IMR-90 (cell line): ENCODE data around the gene RANBP9. TPM values are rescaled to one million over a fixed set of nuclear protein-coding genes. Genes with fewer than 3 reads are reported as not detected.

Experiments used
- ATAC-seq: fragments of 200-7000 bp; cut with Tn5 transposase; 2 replicates; pipeline ENCODE4 v1.9.1; 2020; ENCODE audit warnings: low read depth, mild to moderate bottlenecking, moderate library complexity
- BruUV-seq: library from RNA; stranded (reverse); fragments of 400-500 nt; replicated peaks from 2 replicates; lab custom pipeline; 2021; lab: Mats Ljungman, UMichigan
- CTCF ChIA-PET: fragments of 300-600 bp; formaldehyde crosslinking; extraction: SDS; loops from one replicate; lab custom pipeline; 2021; ENCODE audit warnings: antibody characterized with exemption; lab: Yijun Ruan, JAX
- POLR2A ChIA-PET: fragments of 300-600 bp; sonication (Branson Sonifier 250); formaldehyde crosslinking; loops from one replicate; lab custom pipeline; 2022; ENCODE audit warnings: antibody characterized with exemption; ENCODE audit not compliant: unreplicated experiment; lab: Charles Lee
- DNase-seq: peaks from one replicate; pipeline ENCODE4 v3.0.0; 2013
- H2AFZ ChIP-seq: replicated peaks from 2 replicates; pipeline ENCODE3; 2013; ENCODE audit warnings: low read length, mild to moderate bottlenecking; ENCODE audit not compliant: poor library complexity
- H2AK5ac ChIP-seq: 2 replicates; pipeline ENCODE4 v1.6.1; 2013; ENCODE audit warnings: low read depth, low read length, inconsistent platforms
- H2AK9ac ChIP-seq: replicated peaks from 2 replicates; pipeline ENCODE3; 2013; ENCODE audit warnings: mild to moderate bottlenecking, low read depth, low read length, moderate library complexity; ENCODE audit not compliant: poor library complexity
- H2BK120ac ChIP-seq: 2 replicates; pipeline ENCODE4 v1.6.1; 2013; ENCODE audit warnings: low read depth, low read length, inconsistent platforms
- H2BK15ac ChIP-seq: 3 replicates; pipeline ENCODE4 v1.6.1; 2013; ENCODE audit warnings: low read depth, low read length, inconsistent platforms
- H2BK20ac ChIP-seq: 2 replicates; pipeline ENCODE4 v1.6.1; 2013; ENCODE audit warnings: low read depth, mild to moderate bottlenecking, inconsistent platforms, low read length, moderate library complexity
- H2BK5ac ChIP-seq: 2 replicates; pipeline ENCODE4 v1.6.1; 2013; ENCODE audit warnings: mild to moderate bottlenecking, low read depth, low read length, inconsistent platforms; ENCODE audit not compliant: poor library complexity, severe bottlenecking
- H3K14ac ChIP-seq: replicated peaks from 2 replicates; pipeline ENCODE4 v1.6.1; 2013; ENCODE audit warnings: low read depth, low read length, inconsistent platforms
- H3K18ac ChIP-seq: 2 replicates; pipeline ENCODE4 v1.6.1; 2013; ENCODE audit warnings: low read depth, low read length, control low read depth
- H3K23ac ChIP-seq: 2 replicates; pipeline ENCODE4 v1.6.1; 2013; ENCODE audit warnings: low read depth, low read length, inconsistent platforms
- H3K27ac ChIP-seq: 2 replicates; pipeline ENCODE4 v1.5.1; 2013; ENCODE audit warnings: mild to moderate bottlenecking, control low read depth, low read length; ENCODE audit not compliant: insufficient read depth
- H3K27me3 ChIP-seq: 2 replicates; pipeline ENCODE4 v1.6.1; 2013; ENCODE audit warnings: low read length; ENCODE audit not compliant: control insufficient read depth, insufficient read depth
- H3K36me3 ChIP-seq: 2 replicates; pipeline ENCODE4 v1.6.1; 2013; ENCODE audit warnings: low read length, mixed read lengths; ENCODE audit not compliant: control insufficient read depth, insufficient read depth
- H3K4ac ChIP-seq: 2 replicates; pipeline ENCODE4 v1.6.1; 2013; ENCODE audit warnings: low read depth, low read length, inconsistent platforms
- H3K4me1 ChIP-seq: 2 replicates; pipeline ENCODE4 v1.6.1; 2013; ENCODE audit warnings: low read length, mixed read lengths; ENCODE audit not compliant: control insufficient read depth, insufficient read depth
- H3K4me2 ChIP-seq: 2 replicates; pipeline ENCODE4 v1.6.1; 2013; ENCODE audit warnings: low read depth, mild to moderate bottlenecking, control low read depth, low read length, moderate library complexity
- H3K4me3 ChIP-seq: 2 replicates; pipeline ENCODE4 v1.5.1; 2013; ENCODE audit warnings: low read depth, mild to moderate bottlenecking, control low read depth, low read length, moderate library complexity; ENCODE audit not compliant: insufficient read depth
- H3K56ac ChIP-seq: 2 replicates; pipeline ENCODE4 v1.6.1; 2013; ENCODE audit warnings: low read length, inconsistent platforms; ENCODE audit not compliant: insufficient read depth; ENCODE audit errors: extremely low read depth
- H3K79me1 ChIP-seq, 2 experiments: 2 replicates each; pipeline ENCODE4 v1.6.1; 2013; ENCODE audit warnings: low read length in 2 of 2, inconsistent platforms in 1 of 2, low read depth in 1 of 2
- H3K9ac ChIP-seq: 2 replicates; pipeline ENCODE4 v1.6.1; 2013; ENCODE audit warnings: low read depth, low read length, control low read depth
- H3K9me1 ChIP-seq: 2 replicates; pipeline ENCODE4 v1.6.1; 2013; ENCODE audit warnings: low read length, inconsistent platforms; ENCODE audit not compliant: insufficient read depth
- H3K9me3 ChIP-seq: 2 replicates; pipeline ENCODE4 v1.6.1; 2013; ENCODE audit warnings: low read length; ENCODE audit not compliant: control insufficient read depth, insufficient read depth
- H4K20me1 ChIP-seq: 2 replicates; pipeline ENCODE4 v1.6.1; 2013; ENCODE audit warnings: low read length, inconsistent platforms; ENCODE audit not compliant: insufficient read depth
- H4K5ac ChIP-seq: 2 replicates; pipeline ENCODE4 v1.6.1; 2013; ENCODE audit warnings: mild to moderate bottlenecking, low read depth, low read length, control low read depth
- H4K8ac ChIP-seq, 2 experiments: 2 replicates each; pipeline ENCODE4 v1.6.1; 2013; ENCODE audit warnings: low read depth in 2 of 2, low read length in 2 of 2, control low read depth in 1 of 2, inconsistent platforms in 1 of 2
- H4K91ac ChIP-seq: 2 replicates; pipeline ENCODE4 v1.6.1; 2013; ENCODE audit warnings: low read depth, low read length, inconsistent platforms; ENCODE audit not compliant: insufficient read depth
- BHLHE40 ChIP-seq: fragments of 150-350 bp; IDR thresholded peaks from 2 replicates; pipeline ENCODE4 v1.6.1; 2016; ENCODE audit warnings: mild to moderate bottlenecking, low read depth, low read length
- CEBPB ChIP-seq: IDR thresholded peaks from 2 replicates; pipeline ENCODE4 v1.6.1; 2012; ENCODE audit warnings: low read depth, low read length, improper control_type of control experiment
- CHD1 ChIP-seq: IDR thresholded peaks from 2 replicates; pipeline ENCODE4 v1.6.1; 2012; ENCODE audit warnings: low read depth, low read length, improper control_type of control experiment
- FOS ChIP-seq: fragments of 150-350 bp; IDR thresholded peaks from 2 replicates; pipeline ENCODE4 v1.6.1; 2016; ENCODE audit warnings: low read depth, low read length
- MAFK ChIP-seq: IDR thresholded peaks from 2 replicates; pipeline ENCODE4 v1.6.1; 2012; ENCODE audit warnings: low read depth, low read length, improper control_type of control experiment
- MAZ ChIP-seq: IDR thresholded peaks from 2 replicates; pipeline ENCODE4 v1.6.1; 2012; ENCODE audit warnings: low read depth, mild to moderate bottlenecking, low read length, improper control_type of control experiment, moderate library complexity, borderline replicate concordance
- MXI1 ChIP-seq: IDR thresholded peaks from 2 replicates; pipeline ENCODE4 v1.6.1; 2012; ENCODE audit warnings: low read depth, mild to moderate bottlenecking, low read length, moderate library complexity, borderline replicate concordance
- POLR2A ChIP-seq: IDR thresholded peaks from 2 replicates; pipeline ENCODE4 v1.6.1; 2012; ENCODE audit warnings: mild to moderate bottlenecking, low read depth, low read length
- RAD21 ChIP-seq: IDR thresholded peaks from 2 replicates; pipeline ENCODE4 v1.6.1; 2012; ENCODE audit warnings: low read length, improper control_type of control experiment
- RCOR1 ChIP-seq: IDR thresholded peaks from 2 replicates; pipeline ENCODE4 v1.6.1; 2012; ENCODE audit warnings: mild to moderate bottlenecking, low read length, improper control_type of control experiment; ENCODE audit not compliant: insufficient replicate concordance
- SMC3 ChIP-seq: fragments of 150-350 bp; IDR thresholded peaks from 2 replicates; pipeline ENCODE4 v1.6.1; 2016; ENCODE audit warnings: low read depth, mild to moderate bottlenecking, antibody characterized with exemption, low read length, moderate library complexity
- WGBS, 2 experiments: methylation state at CpG; one replicate each; pipeline versions ENCODE4 v1.1.5 to v1.1.7; 2013; ENCODE audit warnings: missing lambda C conversion rate in 2 of 2; ENCODE audit not compliant: insufficient read length in 1 of 2; ENCODE audit errors: extremely low coverage in 2 of 2; 5-methylcytosine and 5-hydroxymethylcytosine counted together
- dilution Hi-C: fragments of 300-500 bp; cut with HindIII; formaldehyde crosslinking; loops from one replicate; pipeline ENCODE4 v1.14.3; 2018; ENCODE audit warnings: low sequenced_read_pairs; ENCODE audit not compliant: unreplicated experiment
- in situ Hi-C: fragments of 300-500 bp; cut with MboI; formaldehyde crosslinking; loops from 3 replicates; pipeline ENCODE4 v1.14.3; 2019; ENCODE audit warnings: low sequenced_read_pairs, inconsistent platforms, mixed read lengths
- intact Hi-C: fragments of 100-400 bp; cut with micrococcal nuclease; formaldehyde crosslinking; loops from 2 replicates; pipeline ENCODE4 v1.10.0; 2022
- polyA plus RNA-seq, 3 experiments: library from polyadenylated mRNA; depleted of rRNA; stranded (reverse); fragments of >200 nt; gene quantifications; 2 replicates each; pipeline ENCODE4 v1.2.3, GENCODE V29; 2012; ENCODE audit warnings: low replicate concordance in 1 of 3
- total RNA-seq: library from RNA; depleted of rRNA; stranded (reverse); fragments of >200 nt; gene quantifications from 2 replicates; pipeline ENCODE4 v1.2.3, GENCODE V29; 2012
- TF ChIP-seq, protein P1 (sequence below): fragments of 150-350 bp; IDR thresholded peaks from 2 replicates; pipeline ENCODE4 v1.6.1; 2017; ENCODE audit warnings: mild to moderate bottlenecking, antibody characterized with exemption, low read length, low read depth
- TF ChIP-seq, protein P2 (sequence below): fragments of 150-350 bp; IDR thresholded peaks from 2 replicates; pipeline ENCODE4 v1.6.1; 2016; ENCODE audit warnings: low read depth, mild to moderate bottlenecking, low read length, moderate library complexity, borderline replicate concordance

The RANBP9 gene
- total and polyA plus RNA-seq, 2 of the 4 experiments (the other 2 are of a cell fraction) = 17.7 to 27.8 TPM

GRCh38 chr6:13586603-13587542 lies 124.8 kb downstream of the RANBP9 start (continued):
- TF ChIP-seq, protein P1, sequence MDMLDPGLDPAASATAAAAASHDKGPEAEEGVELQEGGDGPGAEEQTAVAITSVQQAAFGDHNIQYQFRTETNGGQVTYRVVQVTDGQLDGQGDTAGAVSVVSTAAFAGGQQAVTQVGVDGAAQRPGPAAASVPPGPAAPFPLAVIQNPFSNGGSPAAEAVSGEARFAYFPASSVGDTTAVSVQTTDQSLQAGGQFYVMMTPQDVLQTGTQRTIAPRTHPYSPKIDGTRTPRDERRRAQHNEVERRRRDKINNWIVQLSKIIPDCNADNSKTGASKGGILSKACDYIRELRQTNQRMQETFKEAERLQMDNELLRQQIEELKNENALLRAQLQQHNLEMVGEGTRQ = no peak
- TF ChIP-seq CHD1 = no peak

- no peak overlapping the region for H3K27ac ChIP-seq
- H2BK5ac ChIP-seq = no peak overlapping the region
- no peak overlapping the region for H3K23ac ChIP-seq
- H3K56ac ChIP-seq = no peak overlapping the region
- H4K8ac ChIP-seq = no peak overlapping the region
- H3K9ac ChIP-seq = no peak overlapping the region
- H3K4ac ChIP-seq = no peak overlapping the region
- H3K18ac ChIP-seq = no peak overlapping the region
- H2AFZ ChIP-seq = no peak overlapping the region
- no peaks in the 10 kb centered on the region for H3K27me3 ChIP-seq
- H3K36me3 ChIP-seq = peaks cover 10% of the 10 kb centered on the region; the same call in 1 of the 2 replicates
- H3K4me1 ChIP-seq = peaks cover 2% of the 10 kb centered on the region
- POLR2A ChIA-PET = no interaction called here
- ATAC-seq (no peak), DNase-seq (no peak)
- 100% methylated on average over 1 to 3 of the region's 9 CpGs for WGBS, 2 experiments
- no peak overlapping the region for H3K4me2 ChIP-seq
- CTCF ChIA-PET = no interaction called here
- no peaks in the 10 kb centered on the region for H4K20me1 ChIP-seq
- H3K9me1 ChIP-seq = 0 out of 2 replicates have a peak, but pooled peaks cover 4% of the 10 kb centered on the region
- in situ Hi-C loops (no loop called here), dilution Hi-C loops (no loop called here), intact Hi-C loops (no loop called here)
- H3K4me3 ChIP-seq = no peak overlapping the region
- no peak overlapping the region for H2AK5ac ChIP-seq
- H2BK20ac ChIP-seq = no peak overlapping the region
- H2BK15ac ChIP-seq = no peak overlapping the region
- no peak overlapping the region for H4K91ac ChIP-seq
- BruUV-seq = no TSS peak
- no peak overlapping the region for H4K5ac ChIP-seq
- H2BK120ac ChIP-seq = no peak overlapping the region
- H3K79me1 ChIP-seq = peaks cover 0 to 4% of the 10 kb centered on the region in 2 experiments; a peak in 3 of 4 replicates
- no peaks in the 10 kb centered on the region for H3K9me3 ChIP-seq
- no peak overlapping the region for H2AK9ac ChIP-seq
- no peak overlapping the region for H3K14ac ChIP-seq
- TF ChIP-seq SMC3 (no peak), RAD21 (no peak), MAZ (no peak), MAFK (no peak), BHLHE40 (no peak), FOS (no peak), POLR2A (no peak), RCOR1 (no peak), MXI1 (no peak), CEBPB (no peak)
- TF ChIP-seq, protein P2, sequence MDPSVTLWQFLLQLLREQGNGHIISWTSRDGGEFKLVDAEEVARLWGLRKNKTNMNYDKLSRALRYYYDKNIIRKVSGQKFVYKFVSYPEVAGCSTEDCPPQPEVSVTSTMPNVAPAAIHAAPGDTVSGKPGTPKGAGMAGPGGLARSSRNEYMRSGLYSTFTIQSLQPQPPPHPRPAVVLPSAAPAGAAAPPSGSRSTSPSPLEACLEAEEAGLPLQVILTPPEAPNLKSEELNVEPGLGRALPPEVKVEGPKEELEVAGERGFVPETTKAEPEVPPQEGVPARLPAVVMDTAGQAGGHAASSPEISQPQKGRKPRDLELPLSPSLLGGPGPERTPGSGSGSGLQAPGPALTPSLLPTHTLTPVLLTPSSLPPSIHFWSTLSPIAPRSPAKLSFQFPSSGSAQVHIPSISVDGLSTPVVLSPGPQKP = no peak
- TF ChIP-seq, protein P1 = no peak
Observed at GRCh38 chr6:13581700-13582229, 129.9 kb downstream of the RANBP9 start.
